PC-9 (cell line): Measurements from ENCODE around the gene SERTAD2. TPM values are rescaled to one million over a fixed set of nuclear protein-coding genes. Genes with fewer than 3 reads are reported as not detected.
A peak's percentile ranks its signal among the peaks of the same experiment; 100 is the strongest.

Experiments
- BruUV-seq: library from RNA; stranded (reverse); fragments of 400-500 nt; replicated peaks from 2 replicates; lab custom pipeline; 2021; lab: Mats Ljungman, UMichigan
- CTCF ChIA-PET: fragments of 300-600 bp; sonication (Branson Sonifier 250); formaldehyde crosslinking; loops from one replicate; lab custom pipeline; 2022; ENCODE audit warnings: antibody characterized with exemption; lab: Charles Lee
- POLR2A ChIA-PET: fragments of 300-600 bp; sonication (Branson Sonifier 250); formaldehyde crosslinking; loops from one replicate; lab custom pipeline; 2022; ENCODE audit warnings: antibody characterized with exemption; ENCODE audit not compliant: unreplicated experiment; lab: Charles Lee
- DNase-seq, 2 experiments: peaks; one replicate each; pipeline versions ENCODE4 v3.0.0 to v3.0.0-alpha.2; 2015 to 2022; ENCODE audit warnings: mixed read lengths in 1 of 2
- H2AFZ ChIP-seq: fragments of 200-600 bp; sonication (generic); 2 replicates; pipeline ENCODE4 v1.8.1; 2017; ENCODE audit warnings: antibody characterized with exemption
- H3F3A ChIP-seq: fragments of 200-600 bp; sonication (generic); 2 replicates; pipeline ENCODE4 v1.8.1; 2017; ENCODE audit warnings: antibody characterized with exemption, mild to moderate bottlenecking, low read depth; ENCODE audit not compliant: insufficient read depth
- H3K27ac ChIP-seq: fragments of 200-600 bp; sonication (generic); 2 replicates; pipeline ENCODE4 v1.6.1; 2016; ENCODE audit warnings: mixed run types
- H3K27me3 ChIP-seq: fragments of 200-600 bp; sonication (generic); 2 replicates; pipeline ENCODE4 v1.6.1; 2016; ENCODE audit warnings: low read depth, mixed run types; ENCODE audit not compliant: insufficient read depth
- H3K36me3 ChIP-seq: fragments of 200-600 bp; sonication (generic); 2 replicates; pipeline ENCODE4 v1.6.1; 2016; ENCODE audit warnings: low read depth, mixed run types
- H3K4me1 ChIP-seq: fragments of 200-600 bp; sonication (generic); replicated peaks from 2 replicates; pipeline ENCODE4 v1.6.1; 2016; ENCODE audit warnings: mixed run types; ENCODE audit not compliant: insufficient read depth
- H3K4me2 ChIP-seq: fragments of 200-600 bp; sonication (generic); 2 replicates; pipeline ENCODE4 v1.6.1; 2017; ENCODE audit warnings: mixed run types
- H3K4me3 ChIP-seq: fragments of 200-600 bp; sonication (generic); 2 replicates; pipeline ENCODE4 v1.6.1; 2016; ENCODE audit warnings: mixed run types
- H3K79me2 ChIP-seq: fragments of 200-600 bp; sonication (generic); 2 replicates; pipeline ENCODE4 v1.6.1; 2017; ENCODE audit warnings: low read depth, mixed run types
- H3K9me2 ChIP-seq: fragments of 200-600 bp; sonication (generic); 2 replicates; pipeline ENCODE4 v1.8.1; 2017; ENCODE audit warnings: mild to moderate bottlenecking; ENCODE audit not compliant: insufficient read depth
- H3K9me3 ChIP-seq: fragments of 200-600 bp; sonication (generic); 2 replicates; pipeline ENCODE4 v1.8.1; 2016; ENCODE audit warnings: low read depth; ENCODE audit not compliant: insufficient read depth
- H4K20me1 ChIP-seq: fragments of 200-600 bp; sonication (generic); 2 replicates; pipeline ENCODE4 v1.8.1; 2017; ENCODE audit not compliant: insufficient read depth
- EZH2 ChIP-seq: fragments of 200-600 bp; sonication (generic); IDR thresholded peaks from 2 replicates; pipeline ENCODE4 v1.8.0; 2017; ENCODE audit warnings: antibody characterized with exemption, low read depth
- intact Hi-C: fragments of 100-400 bp; cut with micrococcal nuclease; formaldehyde crosslinking; loops from one replicate; pipeline ENCODE4 v1.10.0; 2022; ENCODE audit not compliant: unreplicated experiment
- total RNA-seq: library from RNA; stranded (reverse); gene quantifications from 2 replicates; pipeline ENCODE4 v1.2.3, GENCODE V29; 2021
- TF ChIP-seq, protein P1 (sequence below): fragments of 200-600 bp; sonication (generic); conservative IDR thresholded peaks from 2 replicates; pipeline ENCODE4 v1.6.1; 2017; ENCODE audit warnings: mixed run types, antibody characterized with exemption, mild to moderate bottlenecking, moderate library complexity

SERTAD2 gene
- total RNA-seq, 1 experiment from 2014 or later: 31.4 TPM

- Histone ChIP-seq H4K20me1 (no peaks in the 10 kb centered on the region), H2AFZ (no peak overlapping the region), H3K79me2 (no peaks in the 10 kb centered on the region), H3K9me3 (0 out of 2 replicates have a peak, but pooled peaks cover 4% of the 10 kb centered on the region), H3K27ac (no peak overlapping the region), H3F3A (peaks cover 15% of the 10 kb centered on the region; the same call in 1 of the 2 replicates), H3K4me2 (peak overlapping the region; percentile 45; the same call in 1 of the 2 replicates), H3K4me1 (peaks cover 28% of the 10 kb centered on the region), H3K9me2 (no peaks in the 10 kb centered on the region), H3K27me3 (no peaks in the 10 kb centered on the region), H3K4me3 (no peak overlapping the region), H3K36me3 (no peaks in the 10 kb centered on the region)
- no TSS peak for BruUV-seq
- no peak for TF ChIP-seq EZH2
- TF ChIP-seq, protein P1, sequence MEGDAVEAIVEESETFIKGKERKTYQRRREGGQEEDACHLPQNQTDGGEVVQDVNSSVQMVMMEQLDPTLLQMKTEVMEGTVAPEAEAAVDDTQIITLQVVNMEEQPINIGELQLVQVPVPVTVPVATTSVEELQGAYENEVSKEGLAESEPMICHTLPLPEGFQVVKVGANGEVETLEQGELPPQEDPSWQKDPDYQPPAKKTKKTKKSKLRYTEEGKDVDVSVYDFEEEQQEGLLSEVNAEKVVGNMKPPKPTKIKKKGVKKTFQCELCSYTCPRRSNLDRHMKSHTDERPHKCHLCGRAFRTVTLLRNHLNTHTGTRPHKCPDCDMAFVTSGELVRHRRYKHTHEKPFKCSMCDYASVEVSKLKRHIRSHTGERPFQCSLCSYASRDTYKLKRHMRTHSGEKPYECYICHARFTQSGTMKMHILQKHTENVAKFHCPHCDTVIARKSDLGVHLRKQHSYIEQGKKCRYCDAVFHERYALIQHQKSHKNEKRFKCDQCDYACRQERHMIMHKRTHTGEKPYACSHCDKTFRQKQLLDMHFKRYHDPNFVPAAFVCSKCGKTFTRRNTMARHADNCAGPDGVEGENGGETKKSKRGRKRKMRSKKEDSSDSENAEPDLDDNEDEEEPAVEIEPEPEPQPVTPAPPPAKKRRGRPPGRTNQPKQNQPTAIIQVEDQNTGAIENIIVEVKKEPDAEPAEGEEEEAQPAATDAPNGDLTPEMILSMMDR: no peak
- peak in 1 of 2 experiments; percentile 64 for DNase-seq
- CTCF ChIA-PET: no interaction called here
- intact Hi-C loops: no loop called here
- POLR2A ChIA-PET: no interaction called here
Measured at GRCh38 chr2:64599469-64599868, 54.2 kb downstream of the SERTAD2 start.

DNA sequence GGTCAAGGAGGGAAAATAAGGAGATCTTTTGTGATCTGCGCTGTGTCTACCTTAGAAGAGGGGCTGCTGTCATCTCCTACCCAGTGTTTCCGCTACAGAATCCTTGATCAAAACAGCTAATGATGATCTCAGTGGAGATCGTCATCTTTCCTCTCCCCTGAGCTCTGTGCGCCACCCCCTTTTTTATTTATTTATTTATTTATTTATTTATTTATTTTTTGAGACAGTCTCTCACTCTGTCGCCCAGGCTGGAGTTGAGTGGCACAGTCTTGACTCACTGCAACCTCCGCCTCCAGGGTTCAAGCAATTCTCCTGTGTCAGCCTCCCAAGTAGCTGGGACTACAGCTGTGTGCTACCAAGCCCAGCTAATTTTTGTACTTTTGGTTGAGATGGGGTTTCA, 55.5 kb downstream of the SERTAD2 start:
- Histone ChIP-seq H3K36me3 (no peaks in the 10 kb centered on the region), H3K4me3 (no peak overlapping the region), H3F3A (peaks cover 16% of the 10 kb centered on the region; the same call in 1 of the 2 replicates), H3K27ac (no peak overlapping the region), H3K4me2 (no peak overlapping the region), H3K79me2 (no peaks in the 10 kb centered on the region), H4K20me1 (no peaks in the 10 kb centered on the region), H3K9me2 (no peaks in the 10 kb centered on the region), H3K4me1 (peaks cover 32% of the 10 kb centered on the region), H3K27me3 (no peaks in the 10 kb centered on the region), H2AFZ (no peak overlapping the region), H3K9me3 (no peaks in the 10 kb centered on the region)
- POLR2A ChIA-PET: no interaction called here
- DNase-seq: no peak
- TF ChIP-seq, protein P1: no peak
- no peak for TF ChIP-seq EZH2
- BruUV-seq: no TSS peak
- CTCF ChIA-PET: interaction anchor here (0.6 kb wide), 1 partner anchor 266 kb away, joined by 3 read pairs; no protein-coding TSS in a partner anchor
- intact Hi-C loops: no loop called here

DNA sequence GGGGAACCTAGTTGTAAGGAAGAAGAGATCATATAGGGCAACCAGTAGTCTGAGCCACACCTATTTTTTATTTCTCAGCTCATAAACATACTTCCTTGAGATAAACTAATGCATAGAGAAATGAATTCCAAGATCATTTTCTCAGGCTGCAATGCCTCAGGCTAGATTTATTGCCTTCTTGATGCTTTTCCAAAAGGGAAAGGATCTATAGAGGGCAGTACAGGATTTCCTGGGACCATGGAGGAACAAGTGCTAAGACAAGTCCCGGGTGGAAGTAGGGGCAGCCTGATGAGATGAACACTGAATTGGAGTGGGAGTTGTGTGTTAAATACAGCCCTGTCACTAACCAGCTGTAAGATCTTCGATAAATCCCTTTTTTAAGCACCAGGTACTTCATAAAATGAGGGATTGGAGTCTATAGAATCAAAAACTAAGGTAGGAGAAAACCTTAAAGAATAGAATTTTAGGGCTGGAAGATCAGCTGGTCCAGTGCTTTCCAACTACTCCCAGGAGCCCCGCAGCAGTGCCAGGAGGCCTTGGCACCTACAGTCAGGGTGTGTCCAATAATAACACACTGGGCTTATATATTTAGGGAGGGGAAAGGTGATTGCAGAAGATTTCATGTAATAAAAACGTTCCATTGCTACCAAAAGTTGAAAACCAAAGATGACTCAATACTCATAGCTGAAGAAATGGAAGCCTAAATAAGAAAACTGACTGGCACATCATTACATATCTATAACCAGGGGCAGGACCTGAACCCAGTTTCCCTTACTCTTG, 58.1 kb downstream of the SERTAD2 start:
- BruUV-seq: no TSS peak
- ChIA-PET CTCF (interaction anchor here (0.7 to 1.0 kb wide), 2 partner anchors 13 to 217 kb away, joined by 4 to 17 read pairs; no protein-coding TSS in a partner anchor), POLR2A (interaction anchor here (0.5 kb wide), 1 partner anchor 243 kb away, joined by 5 read pairs; no protein-coding TSS in a partner anchor)
- Histone ChIP-seq H3K9me2 (no peaks in the 10 kb centered on the region), H3K27ac (0 out of 2 replicates have a peak overlapping the region, but pooled peaks have one; percentile 44), H3K9me3 (no peaks in the 10 kb centered on the region), H3K27me3 (no peaks in the 10 kb centered on the region), H4K20me1 (no peaks in the 10 kb centered on the region), H3K79me2 (no peaks in the 10 kb centered on the region), H3F3A (peaks cover 16% of the 10 kb centered on the region; the same call in 1 of the 2 replicates), H3K4me2 (no peak overlapping the region), H3K4me1 (peaks cover 32% of the 10 kb centered on the region), H3K4me3 (no peak overlapping the region), H2AFZ (no peak overlapping the region), H3K36me3 (0 out of 2 replicates have a peak, but pooled peaks cover 4% of the 10 kb centered on the region)
- intact Hi-C loops: no loop called here
- TF ChIP-seq, protein P1: no peak; the same call in 1 of the 2 replicates
- no peak for TF ChIP-seq EZH2
- DNase-seq: peak in 1 of 2 experiments; percentile 55
